HG02571 (cell line): ENCODE data around the gene ZNF30.
"Not testable (repeated sequence)": the region's sequence is repeated elsewhere in the genome, so short reads cannot be mapped to it uniquely, and the experiment has no call there.

Experiments used
- ATAC-seq: cut with Tn5 transposase; IDR thresholded peaks from one replicate; pipeline ENCODE4 v1.9.1; 2021; ENCODE audit warnings: mild to moderate bottlenecking, moderate library complexity; ENCODE audit not compliant: unreplicated experiment

ZNF30 gene

GRCh38 chr19:34926685-34927375 lies at the start of gene ZNF30:
Gene ZNF30, plus strand, starts transcription at chr19:34926903. Its CDS starts 3,045 bp downstream, at chr19:34929948.
- peak; percentile 87 for ATAC-seq

- no peak for ATAC-seq
Measured at GRCh38 chr19:34879563-34879962, 47.1 kb upstream of the ZNF30 start.

- no peak for ATAC-seq
Measured at GRCh38 chr19:34880034-34880433, 46.7 kb upstream of the ZNF30 start.

GRCh38 chr19:34881982-34882381 lies 44.7 kb upstream of the ZNF30 start:
- no peak for ATAC-seq

GRCh38 chr19:34888091-34888490 lies 38.6 kb upstream of the ZNF30 start:
- no peak for ATAC-seq

GRCh38 chr19:34900245-34900644 lies 26.5 kb upstream of the ZNF30 start:
- no peak for ATAC-seq

GRCh38 chr19:34904664-34905527 lies 21.8 kb upstream of the ZNF30 start:
- no peak for ATAC-seq

- no peak for ATAC-seq
Measured at GRCh38 chr19:34910770-34911169, 15.9 kb upstream of the ZNF30 start.

DNA sequence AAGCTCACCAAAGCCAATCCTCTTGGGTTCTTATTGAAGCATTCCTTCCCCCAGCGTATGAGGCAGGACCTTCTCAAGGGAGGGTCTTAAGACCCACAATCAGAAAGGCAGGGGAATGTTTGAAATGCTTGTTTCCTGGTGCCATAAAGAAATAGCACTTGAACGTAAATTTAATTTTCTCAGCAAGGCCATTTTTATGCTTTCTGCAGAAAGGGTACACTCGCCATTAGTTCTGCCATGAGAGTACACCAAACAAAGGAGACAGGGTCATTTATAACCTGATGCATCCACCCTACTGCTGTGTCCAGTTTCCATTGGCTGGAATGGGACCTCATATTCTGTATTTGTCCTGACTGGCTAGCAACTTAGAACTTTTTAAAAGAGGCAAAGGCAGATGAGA lies 9.6 kb upstream of the ZNF30 start:
- ATAC-seq = not testable (repeated sequence)

DNA sequence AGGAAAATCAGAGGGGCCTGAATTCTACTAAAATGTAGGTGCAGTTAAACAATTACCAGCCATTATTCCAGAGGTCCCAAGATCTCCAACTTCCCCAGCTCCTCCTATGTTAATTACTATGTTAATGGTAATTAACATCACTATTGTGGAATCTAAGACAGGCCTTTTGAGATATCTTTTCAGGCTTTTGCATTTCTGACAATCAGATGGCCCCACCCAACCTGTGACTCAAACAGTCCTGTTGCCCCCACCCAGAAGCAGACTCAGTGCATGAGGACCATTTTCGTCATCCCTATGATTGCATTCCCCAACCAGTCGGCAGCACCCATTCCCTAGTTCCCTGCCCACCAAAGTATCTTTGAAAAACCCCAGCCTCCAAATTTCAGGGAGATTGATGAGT lies 8.5 kb upstream of the ZNF30 start:
- no peak for ATAC-seq

- not testable (repeated sequence) for ATAC-seq
Measured at GRCh38 chr19:34920090-34920786, 6.5 kb upstream of the ZNF30 start.

- ATAC-seq = no peak
Measured at GRCh38 chr19:34925278-34925855, 1.3 kb upstream of the ZNF30 start.

DNA sequence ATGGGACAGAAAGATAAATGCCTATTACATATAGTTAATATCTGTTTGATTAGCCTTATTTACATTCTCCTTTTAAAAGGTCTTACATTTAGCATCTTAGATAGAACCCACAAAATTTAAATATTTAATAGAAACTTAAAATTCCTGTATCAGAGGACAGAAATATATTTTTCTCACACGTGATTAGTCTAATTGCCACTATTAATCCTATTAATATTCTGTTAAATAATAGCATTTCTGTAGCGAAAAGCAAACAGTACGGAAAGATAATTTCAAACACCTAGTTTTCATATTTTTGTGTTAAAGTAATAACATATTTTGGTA lies 380 bp upstream of the ZNF30 start:
- ATAC-seq = no peak

DNA sequence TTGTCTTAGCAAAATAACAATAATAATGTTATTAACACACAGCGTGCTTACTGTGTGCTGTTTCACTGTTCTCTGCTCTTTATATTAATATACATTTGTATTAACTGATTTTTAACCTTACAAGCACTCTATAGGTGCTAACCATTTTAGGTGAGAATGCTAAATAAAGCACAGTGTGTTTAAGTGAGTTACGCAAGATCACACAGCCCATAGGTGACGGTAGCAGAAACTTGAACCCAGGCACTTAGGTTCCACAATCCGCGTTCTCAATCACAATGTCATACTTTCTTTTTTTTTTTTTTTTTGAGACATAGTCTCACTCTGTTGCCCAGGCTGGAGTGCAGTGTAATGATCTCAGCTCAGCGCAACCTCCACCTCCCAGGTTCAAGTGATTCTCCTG lies 5.8 kb downstream of the ZNF30 start:
- ATAC-seq = no peak

GRCh38 chr19:34936184-34936583 lies 9.5 kb downstream of the ZNF30 start:
- ATAC-seq = no peak

GRCh38 chr19:34938886-34939285 lies 12.2 kb downstream of the ZNF30 start:
- ATAC-seq = no peak

DNA sequence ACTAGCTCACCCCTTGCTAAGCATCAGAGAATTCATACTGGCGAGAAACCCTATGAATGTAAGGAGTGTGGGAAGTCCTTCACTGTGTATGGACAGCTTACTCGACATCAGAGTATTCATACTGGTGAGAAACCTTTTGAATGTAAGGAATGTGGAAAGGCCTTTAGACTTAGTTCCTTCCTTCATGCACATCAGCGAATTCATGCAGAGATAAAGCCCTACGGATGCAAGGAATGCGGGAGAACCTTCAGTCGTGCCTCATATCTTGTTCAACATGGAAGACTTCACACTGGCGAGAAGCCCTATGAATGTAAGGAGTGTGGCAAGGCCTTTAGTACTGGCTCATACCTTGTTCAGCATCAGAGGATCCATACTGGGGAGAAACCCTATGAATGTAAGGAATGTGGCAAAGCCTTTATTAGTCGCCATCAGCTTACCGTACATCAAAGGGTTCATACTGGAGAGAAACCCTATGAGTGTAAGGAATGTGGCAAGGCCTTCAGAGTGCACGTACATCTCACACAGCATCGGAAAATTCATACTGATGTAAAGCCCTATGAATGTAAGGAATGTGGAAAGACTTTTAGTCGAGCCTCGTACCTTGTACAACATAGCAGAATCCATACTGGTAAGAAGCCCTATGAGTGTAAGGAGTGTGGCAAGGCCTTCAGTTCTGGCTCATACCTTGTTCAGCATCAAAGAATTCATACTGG lies 17.3 kb downstream of the ZNF30 start:
- no peak for ATAC-seq

- no peak for ATAC-seq
Measured at GRCh38 chr19:34953092-34953491, 26.4 kb downstream of the ZNF30 start.

DNA sequence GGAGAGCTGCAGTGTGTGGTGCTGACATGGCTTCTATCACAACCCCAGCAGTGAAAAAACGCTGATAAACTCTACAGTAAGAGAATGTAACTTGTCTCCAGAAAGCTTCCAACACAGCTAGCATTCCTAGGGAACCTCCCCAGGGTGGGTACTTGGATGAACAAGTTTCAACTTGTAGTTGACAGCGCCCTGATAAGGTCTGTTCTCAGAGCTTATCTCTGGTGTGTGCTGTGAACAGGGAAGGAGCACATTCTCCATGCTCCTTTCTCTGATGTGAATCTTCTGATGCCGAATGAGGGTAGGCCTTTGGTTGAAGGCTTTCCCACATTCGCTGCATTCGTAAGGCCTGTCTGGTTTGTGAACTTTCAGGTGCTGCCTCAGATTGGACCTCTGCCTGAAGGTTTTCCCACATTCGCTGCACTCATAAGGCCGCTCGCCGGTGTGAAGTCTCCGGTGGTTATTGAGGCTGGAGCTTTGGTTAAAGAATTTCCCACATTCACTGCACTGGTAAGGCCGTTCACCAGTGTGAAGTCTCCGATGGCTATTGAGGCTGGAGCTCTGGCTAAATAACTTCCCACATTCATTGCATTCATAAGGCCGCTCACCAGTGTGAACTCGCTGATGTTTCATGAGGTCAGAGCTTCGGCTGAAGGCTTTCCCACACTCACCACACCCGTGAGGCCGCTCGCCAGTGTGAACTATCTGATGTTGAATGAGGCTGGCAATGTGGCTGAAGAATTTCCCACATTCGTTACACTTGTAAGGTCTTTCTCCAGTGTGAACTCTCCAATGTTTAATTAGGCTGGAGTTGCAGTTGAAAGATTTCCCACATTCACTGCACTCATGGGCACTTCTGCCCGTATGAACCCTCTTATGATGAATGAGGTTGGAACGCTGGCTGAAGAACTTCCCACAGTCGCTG lies 31.4 kb downstream of the ZNF30 start:
- no peak for ATAC-seq

- ATAC-seq = no peak
Measured at GRCh38 chr19:34959021-34959420, 32.3 kb downstream of the ZNF30 start.
